ENCODE results near the gene ABCB11.

Gene ABCB11

GRCh38 chr2:169010633-169011460, 20.3 kb downstream of the ABCB11 start:
- no peak for DNase-seq (ENCODE audit: low read depth, low spot score)
- H3K27ac ChIP-seq: peak overlapping the region; percentile 89

GRCh38 chr2:169009865-169010579, 21.1 kb downstream of the ABCB11 start:
- no peak for DNase-seq (ENCODE audit: low read depth, low spot score)
- H3K27ac ChIP-seq: peak overlapping the region; percentile 89

- H3K27ac ChIP-seq: no peak overlapping the region
- DNase-seq (ENCODE audit: low read depth, low spot score): no peak
These were observed 23.2 kb downstream of the ABCB11 start for GRCh38 chr2:169007941-169008340.

- H3K27ac ChIP-seq: no peak overlapping the region
- no peak for DNase-seq (ENCODE audit: low read depth, low spot score)
These were observed 23.8 kb downstream of the ABCB11 start for GRCh38 chr2:169007356-169007755.

GRCh38 chr2:169006665-169007064, 24.5 kb downstream of the ABCB11 start:
- H3K27ac ChIP-seq: peak overlapping the region; percentile 58
- no peak for DNase-seq (ENCODE audit: low read depth, low spot score)

- DNase-seq (ENCODE audit: low read depth, low spot score): no peak
- H3K27ac ChIP-seq: peak overlapping the region; percentile 58
These were observed 25.1 kb downstream of the ABCB11 start for GRCh38 chr2:169005994-169006393.

GRCh38 chr2:169005080-169005598, 26.0 kb downstream of the ABCB11 start:
- H3K27ac ChIP-seq: peak overlapping the region; percentile 58
- DNase-seq (ENCODE audit: low read depth, low spot score): no peak

- DNase-seq (ENCODE audit: low read depth, low spot score): no peak
- H3K27ac ChIP-seq: peak overlapping the region; percentile 55
These were observed 28.9 kb downstream of the ABCB11 start for GRCh38 chr2:169002161-169002738.

GRCh38 chr2:169001116-169001815, 29.9 kb downstream of the ABCB11 start:
- H3K27ac ChIP-seq: peak overlapping the region; percentile 55
- no peak for DNase-seq (ENCODE audit: low read depth, low spot score)

GRCh38 chr2:168999668-169000213, 31.4 kb downstream of the ABCB11 start:
- peak overlapping the region; percentile 55 for H3K27ac ChIP-seq
- DNase-seq (ENCODE audit: low read depth, low spot score): no peak

- H3K27ac ChIP-seq: peak overlapping the region; percentile 55
- no peak for DNase-seq (ENCODE audit: low read depth, low spot score)
These were observed 32.4 kb downstream of the ABCB11 start for GRCh38 chr2:168998609-168999211.

GRCh38 chr2:168997794-168998193, 33.3 kb downstream of the ABCB11 start:
- no peak overlapping the region for H3K27ac ChIP-seq
- DNase-seq (ENCODE audit: low read depth, low spot score): no peak

- no peak for DNase-seq (ENCODE audit: low read depth, low spot score)
- H3K27ac ChIP-seq: no peak overlapping the region
These were observed 34.0 kb downstream of the ABCB11 start for GRCh38 chr2:168997118-168997521.

- no peak for DNase-seq (ENCODE audit: low read depth, low spot score)
- no peak overlapping the region for H3K27ac ChIP-seq
These were observed 35.4 kb downstream of the ABCB11 start for GRCh38 chr2:168995744-168996143.

- no peak for DNase-seq (ENCODE audit: low read depth, low spot score)
- peak overlapping the region; percentile 96 for H3K27ac ChIP-seq
These were observed 37.6 kb downstream of the ABCB11 start for GRCh38 chr2:168993538-168993937.

- peak overlapping the region; percentile 96 for H3K27ac ChIP-seq
- no peak for DNase-seq (ENCODE audit: low read depth, low spot score)
These were observed 38.4 kb downstream of the ABCB11 start for GRCh38 chr2:168992591-168993349.

GRCh38 chr2:168992026-168992425, 39.1 kb downstream of the ABCB11 start:
- DNase-seq (ENCODE audit: low read depth, low spot score): peak; percentile 82
- H3K27ac ChIP-seq: peak overlapping the region; percentile 96

GRCh38 chr2:168988755-168989154, 42.4 kb downstream of the ABCB11 start:
- no peak for DNase-seq (ENCODE audit: low read depth, low spot score)
- no peak overlapping the region for H3K27ac ChIP-seq

- DNase-seq (ENCODE audit: low read depth, low spot score): no peak
- peak overlapping the region; percentile 16 for H3K27ac ChIP-seq
These were observed 44.7 kb downstream of the ABCB11 start for GRCh38 chr2:168986398-168986943.
